Retinal pigment epithelial cell (primary cell): ENCODE measurements around the gene PAK6.

Experiments used
- DNase-seq: peaks from one replicate; pipeline ENCODE4 v3.0.0-alpha.2; 2010; ENCODE audit warnings: low read depth
- H3K4me3 ChIP-seq: 2 replicates; pipeline ENCODE4 v1.5.1; 2011; ENCODE audit warnings: mild to moderate bottlenecking, low read length, control low read depth, moderate library complexity
- CTCF ChIP-seq: conservative IDR thresholded peaks from 2 replicates; pipeline ENCODE4 v1.5.1; 2011; ENCODE audit warnings: low read depth, low read length, control low read depth, inconsistent platforms

Gene PAK6

GRCh38 chr15:40241269-40242212, 2.7 kb downstream of the PAK6 start:
- no peak overlapping the region for H3K4me3 ChIP-seq
- TF ChIP-seq CTCF: no peak
- no peak for DNase-seq

- H3K4me3 ChIP-seq: no peak overlapping the region
- TF ChIP-seq CTCF: no peak
- no peak for DNase-seq
These were observed 3.3 kb downstream of the PAK6 start for GRCh38 chr15:40242213-40242599.

- DNase-seq: no peak
- TF ChIP-seq CTCF: no peak
- H3K4me3 ChIP-seq: no peak overlapping the region
These were observed 3.7 kb downstream of the PAK6 start for GRCh38 chr15:40242601-40243000.

- TF ChIP-seq CTCF: no peak
- H3K4me3 ChIP-seq: no peak overlapping the region
- no peak for DNase-seq
These were observed 4.4 kb downstream of the PAK6 start for GRCh38 chr15:40243126-40243810.

GRCh38 chr15:40244961-40245523, 6.2 kb downstream of the PAK6 start:
- DNase-seq: no peak
- no peak for TF ChIP-seq CTCF
- H3K4me3 ChIP-seq: no peak overlapping the region

GRCh38 chr15:40245666-40246450, 7.0 kb downstream of the PAK6 start:
- TF ChIP-seq CTCF: no peak
- DNase-seq: no peak

More at GRCh38 chr15:40245666-40246450, 7.0 kb downstream of the PAK6 start:
- H3K4me3 ChIP-seq: no peak overlapping the region
